ENCODE measurements around the gene PRDM16. TPM values are rescaled to one million over a fixed set of nuclear protein-coding genes. Genes with fewer than 3 reads are reported as not detected.

The PRDM16 gene
- total RNA-seq, 4 donors from 2014 or later = 0.08 to 0.19 (median 0.12) TPM

GRCh38 chr1:3475839-3476573 lies 407.0 kb downstream of the PRDM16 start:
- peaks cover 22 to 44% (median 31%) of the 10 kb centered on the region in 3 donors for H3K4me1 ChIP-seq
- no CpG with 5 or more reads among the region's 14 CpGs for WGBS, 2 donors

GRCh38 chr1:3476666-3477065 lies 407.7 kb downstream of the PRDM16 start:
- no peak for DNase-seq
- H3K9me3 ChIP-seq = no peaks in the 10 kb centered on the region
- H3K4me3 ChIP-seq = no peak overlapping the region
- no peak for TF ChIP-seq POLR2A (IDR thresholded peaks at IDR 0.05)
- TF ChIP-seq, protein P1, sequence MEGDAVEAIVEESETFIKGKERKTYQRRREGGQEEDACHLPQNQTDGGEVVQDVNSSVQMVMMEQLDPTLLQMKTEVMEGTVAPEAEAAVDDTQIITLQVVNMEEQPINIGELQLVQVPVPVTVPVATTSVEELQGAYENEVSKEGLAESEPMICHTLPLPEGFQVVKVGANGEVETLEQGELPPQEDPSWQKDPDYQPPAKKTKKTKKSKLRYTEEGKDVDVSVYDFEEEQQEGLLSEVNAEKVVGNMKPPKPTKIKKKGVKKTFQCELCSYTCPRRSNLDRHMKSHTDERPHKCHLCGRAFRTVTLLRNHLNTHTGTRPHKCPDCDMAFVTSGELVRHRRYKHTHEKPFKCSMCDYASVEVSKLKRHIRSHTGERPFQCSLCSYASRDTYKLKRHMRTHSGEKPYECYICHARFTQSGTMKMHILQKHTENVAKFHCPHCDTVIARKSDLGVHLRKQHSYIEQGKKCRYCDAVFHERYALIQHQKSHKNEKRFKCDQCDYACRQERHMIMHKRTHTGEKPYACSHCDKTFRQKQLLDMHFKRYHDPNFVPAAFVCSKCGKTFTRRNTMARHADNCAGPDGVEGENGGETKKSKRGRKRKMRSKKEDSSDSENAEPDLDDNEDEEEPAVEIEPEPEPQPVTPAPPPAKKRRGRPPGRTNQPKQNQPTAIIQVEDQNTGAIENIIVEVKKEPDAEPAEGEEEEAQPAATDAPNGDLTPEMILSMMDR (IDR thresholded peaks at IDR 0.05) = no peak
- H3K27ac ChIP-seq = no peak overlapping the region
- peaks cover 22 to 44% (median 30%) of the 10 kb centered on the region in 3 donors for H3K4me1 ChIP-seq
- H3K36me3 ChIP-seq = peaks cover 0 to 24% (median 0%) of the 10 kb centered on the region in 3 donors
- WGBS, 2 donors = no CpG with 5 or more reads among the region's 16 CpGs
- intact Hi-C loops (cut with DNase I) = no loop called here
- peaks cover 0 to 9% (median 0%) of the 10 kb centered on the region in 4 donors for H3K27me3 ChIP-seq

More at GRCh38 chr1:3475839-3476573, 407.0 kb downstream of the PRDM16 start:
- Histone ChIP-seq H3K27me3 (peaks cover 0 to 9% (median 0%) of the 10 kb centered on the region in 4 donors), H3K36me3 (peaks cover 0 to 24% (median 0%) of the 10 kb centered on the region in 3 donors), H3K4me3 (no peak overlapping the region), H3K27ac (no peak overlapping the region), H3K9me3 (no peaks in the 10 kb centered on the region)
- DNase-seq = no peak
- intact Hi-C loops (cut with DNase I) = no loop called here
- TF ChIP-seq, protein P1 (IDR thresholded peaks at IDR 0.05) = no peak
- no peak for TF ChIP-seq POLR2A (IDR thresholded peaks at IDR 0.05)

DNA sequence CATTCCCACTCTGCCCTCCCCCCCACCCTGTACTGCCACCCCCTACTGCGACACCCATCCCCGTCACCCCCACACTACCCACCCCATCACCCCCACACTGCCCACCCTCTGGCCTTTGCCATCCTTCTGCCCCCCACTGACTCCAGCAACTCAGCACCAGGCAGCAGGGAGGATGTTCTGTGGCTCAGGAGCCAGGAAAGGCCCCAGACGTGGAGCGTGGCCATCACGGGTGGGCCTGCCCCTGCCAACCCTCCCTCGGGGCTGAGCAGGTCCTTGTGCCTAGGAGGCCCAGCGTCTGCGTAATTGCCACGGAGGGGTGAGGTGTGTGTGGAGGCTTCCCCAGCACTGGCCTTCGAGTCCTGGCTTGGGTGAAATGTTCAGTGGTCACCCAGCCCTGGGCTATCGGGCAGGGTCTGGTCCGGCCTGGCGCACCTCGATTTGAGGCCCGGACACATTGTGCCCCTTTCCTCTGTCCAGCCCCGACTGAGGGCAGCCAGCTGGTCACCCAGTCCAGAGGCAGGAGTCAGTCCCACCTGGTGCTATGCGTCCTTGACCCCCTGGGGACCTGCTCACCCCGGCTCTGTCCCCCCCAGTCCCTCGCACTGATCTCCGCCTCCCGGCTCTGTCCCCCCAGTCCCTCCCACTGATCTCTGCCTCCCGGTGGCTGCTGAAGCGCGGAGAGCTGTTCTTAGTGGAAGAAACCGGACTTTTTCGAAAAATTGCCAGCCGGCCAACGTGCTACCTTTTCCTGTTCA lies 408.4 kb downstream of the PRDM16 start:
- 54 to 70% methylated on average over 9 to 11 of the region's 28 CpGs for WGBS, 2 donors
- intact Hi-C loops (cut with DNase I) = no loop called here
- no peak for TF ChIP-seq POLR2A (IDR thresholded peaks at IDR 0.05)
- TF ChIP-seq, protein P1 (IDR thresholded peaks at IDR 0.05) = no peak
- Histone ChIP-seq H3K36me3 (peaks cover 0 to 24% (median 0%) of the 10 kb centered on the region in 3 donors), H3K27ac (no peak overlapping the region), H3K9me3 (no peaks in the 10 kb centered on the region), H3K4me1 (peaks cover 21 to 44% (median 26%) of the 10 kb centered on the region in 3 donors), H3K4me3 (no peak overlapping the region), H3K27me3 (peaks cover 0 to 9% (median 0%) of the 10 kb centered on the region in 4 donors)
- no peak for DNase-seq

DNA sequence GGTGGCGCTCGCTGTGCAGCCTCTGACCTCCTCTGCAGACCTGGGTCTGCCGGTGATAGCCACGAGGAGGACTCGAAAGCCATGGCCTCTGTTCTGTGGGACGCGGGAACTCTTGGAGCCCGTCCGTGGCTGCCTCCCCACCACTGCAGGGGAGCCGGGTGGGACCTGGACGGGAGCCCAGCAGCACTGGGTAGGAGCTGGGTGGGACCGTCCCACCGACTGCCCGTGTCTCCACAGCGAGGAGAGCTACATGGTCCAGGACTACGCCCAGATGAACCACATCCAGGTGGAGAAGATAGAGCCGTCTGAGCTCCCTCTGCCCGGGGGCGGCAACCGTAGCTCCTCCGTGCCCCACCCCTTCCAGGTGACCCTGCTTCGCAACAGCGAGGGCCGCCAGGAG lies 409.2 kb downstream of the PRDM16 start:
- TF ChIP-seq POLR2A (IDR thresholded peaks at IDR 0.05) = no peak
- TF ChIP-seq, protein P1 (IDR thresholded peaks at IDR 0.05) = no peak
- no peak overlapping the region for H3K4me3 ChIP-seq
- 83 to 100% methylated on average over 1 to 2 of the region's 24 CpGs for WGBS, 2 donors
- DNase-seq = no peak
- no peaks in the 10 kb centered on the region for H3K9me3 ChIP-seq
- peaks cover 0 to 24% (median 0%) of the 10 kb centered on the region in 3 donors for H3K36me3 ChIP-seq
- H3K27me3 ChIP-seq = peaks cover 0 to 10% (median 0%) of the 10 kb centered on the region in 4 donors
- intact Hi-C loops (cut with DNase I) = no loop called here
- H3K27ac ChIP-seq = no peak overlapping the region
- H3K4me1 ChIP-seq = peaks cover 20 to 44% (median 23%) of the 10 kb centered on the region in 3 donors
